Ovary (tissue), 3 donors: Measurements from ENCODE around the gene ZNF841.
"Not testable (repeated sequence)": the region's sequence is repeated elsewhere in the genome, so short reads cannot be mapped to it uniquely, and the experiment has no call there.

Experiments
- CTCF ChIP-seq, 3 donors: fragments of 450-650 bp in 2 of 3; fragments of 200-600 bp in 1 of 3; IDR thresholded peaks; one replicate each; pipeline versions ENCODE4 v1.5.1 to v1.8.0; 2016 to 2022; ENCODE audit warnings: antibody characterized with exemption in 3 of 3, mild to moderate bottlenecking in 1 of 3
- EP300 ChIP-seq: sonication (generic); formaldehyde crosslinking; IDR thresholded peaks from one replicate; pipeline ENCODE4 v1.6.1; 2017; ENCODE audit warnings: antibody characterized with exemption
- POLR2A ChIP-seq: fragments of 450-650 bp; IDR thresholded peaks from one replicate; pipeline ENCODE4 v1.6.1; 2017; ENCODE audit warnings: antibody characterized with exemption, mild to moderate bottlenecking, moderate library complexity
- donor health status: DM: no; HTN: no; CAD: no.

DNA sequence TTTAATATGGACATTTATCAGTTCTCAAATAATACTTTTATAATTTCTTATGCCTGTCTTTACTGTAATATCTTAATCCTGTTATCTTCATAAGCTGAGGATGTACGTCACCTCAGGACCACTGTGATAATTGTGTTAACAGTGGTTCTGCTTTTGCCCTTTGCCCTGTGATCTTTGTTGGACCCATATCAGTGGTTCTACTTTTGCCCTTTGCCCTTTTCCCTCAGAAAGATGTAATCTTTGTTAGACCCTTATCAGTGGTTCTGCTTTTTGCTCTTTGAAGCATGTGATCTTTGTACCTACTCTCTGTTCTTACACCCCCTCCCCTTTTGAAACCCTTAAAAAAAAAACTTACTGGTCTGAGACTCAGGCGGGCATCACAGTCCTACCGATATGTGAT, 39.1 kb downstream of the ZNF841 start:
- not testable (repeated sequence) for TF ChIP-seq CTCF (IDR thresholded peaks at IDR 0.05); POLR2A; EP300
